ENCODE results near the gene ATP6V1E1.
"Not testable (repeated sequence)": the region's sequence is repeated elsewhere in the genome, so short reads cannot be mapped to it uniquely, and the experiment has no call there.

ATP6V1E1 gene

GRCh38 chr22:17575681-17576080 is 52.9 kb downstream of the ATP6V1E1 start:
- TF ChIP-seq, protein P1, sequence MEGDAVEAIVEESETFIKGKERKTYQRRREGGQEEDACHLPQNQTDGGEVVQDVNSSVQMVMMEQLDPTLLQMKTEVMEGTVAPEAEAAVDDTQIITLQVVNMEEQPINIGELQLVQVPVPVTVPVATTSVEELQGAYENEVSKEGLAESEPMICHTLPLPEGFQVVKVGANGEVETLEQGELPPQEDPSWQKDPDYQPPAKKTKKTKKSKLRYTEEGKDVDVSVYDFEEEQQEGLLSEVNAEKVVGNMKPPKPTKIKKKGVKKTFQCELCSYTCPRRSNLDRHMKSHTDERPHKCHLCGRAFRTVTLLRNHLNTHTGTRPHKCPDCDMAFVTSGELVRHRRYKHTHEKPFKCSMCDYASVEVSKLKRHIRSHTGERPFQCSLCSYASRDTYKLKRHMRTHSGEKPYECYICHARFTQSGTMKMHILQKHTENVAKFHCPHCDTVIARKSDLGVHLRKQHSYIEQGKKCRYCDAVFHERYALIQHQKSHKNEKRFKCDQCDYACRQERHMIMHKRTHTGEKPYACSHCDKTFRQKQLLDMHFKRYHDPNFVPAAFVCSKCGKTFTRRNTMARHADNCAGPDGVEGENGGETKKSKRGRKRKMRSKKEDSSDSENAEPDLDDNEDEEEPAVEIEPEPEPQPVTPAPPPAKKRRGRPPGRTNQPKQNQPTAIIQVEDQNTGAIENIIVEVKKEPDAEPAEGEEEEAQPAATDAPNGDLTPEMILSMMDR (IDR thresholded peaks at IDR 0.05; ENCODE audit: low read depth, low read length, missing control alignments): no peak
- no peak overlapping the region for H3K4me3 ChIP-seq (ENCODE audit: low read depth, low read length)
- DNase-seq (ENCODE audit: low read depth): no peak

- no peak overlapping the region for H3K4me3 ChIP-seq (ENCODE audit: low read depth, low read length)
- TF ChIP-seq, protein P1 (IDR thresholded peaks at IDR 0.05; ENCODE audit: low read depth, low read length, missing control alignments): no peak
- no peak for DNase-seq (ENCODE audit: low read depth)
Observed at GRCh38 chr22:17575151-17575550, 53.4 kb downstream of the ATP6V1E1 start.

GRCh38 chr22:17570851-17571631 is 57.5 kb downstream of the ATP6V1E1 start:
- no peak for DNase-seq (ENCODE audit: low read depth)
- H3K4me3 ChIP-seq (ENCODE audit: low read depth, low read length): no peak overlapping the region
- TF ChIP-seq, protein P1 (IDR thresholded peaks at IDR 0.05; ENCODE audit: low read depth, low read length, missing control alignments): no peak

GRCh38 chr22:17569971-17570511 is 58.5 kb downstream of the ATP6V1E1 start:
- TF ChIP-seq, protein P1 (IDR thresholded peaks at IDR 0.05; ENCODE audit: low read depth, low read length, missing control alignments): no peak
- H3K4me3 ChIP-seq (ENCODE audit: low read depth, low read length): no peak overlapping the region
- no peak for DNase-seq (ENCODE audit: low read depth)

- TF ChIP-seq, protein P1 (IDR thresholded peaks at IDR 0.05; ENCODE audit: low read depth, low read length, missing control alignments): no peak
- no peak for DNase-seq (ENCODE audit: low read depth)
- H3K4me3 ChIP-seq (ENCODE audit: low read depth, low read length): no peak overlapping the region
Observed at GRCh38 chr22:17566776-17567175, 61.8 kb downstream of the ATP6V1E1 start.

DNA sequence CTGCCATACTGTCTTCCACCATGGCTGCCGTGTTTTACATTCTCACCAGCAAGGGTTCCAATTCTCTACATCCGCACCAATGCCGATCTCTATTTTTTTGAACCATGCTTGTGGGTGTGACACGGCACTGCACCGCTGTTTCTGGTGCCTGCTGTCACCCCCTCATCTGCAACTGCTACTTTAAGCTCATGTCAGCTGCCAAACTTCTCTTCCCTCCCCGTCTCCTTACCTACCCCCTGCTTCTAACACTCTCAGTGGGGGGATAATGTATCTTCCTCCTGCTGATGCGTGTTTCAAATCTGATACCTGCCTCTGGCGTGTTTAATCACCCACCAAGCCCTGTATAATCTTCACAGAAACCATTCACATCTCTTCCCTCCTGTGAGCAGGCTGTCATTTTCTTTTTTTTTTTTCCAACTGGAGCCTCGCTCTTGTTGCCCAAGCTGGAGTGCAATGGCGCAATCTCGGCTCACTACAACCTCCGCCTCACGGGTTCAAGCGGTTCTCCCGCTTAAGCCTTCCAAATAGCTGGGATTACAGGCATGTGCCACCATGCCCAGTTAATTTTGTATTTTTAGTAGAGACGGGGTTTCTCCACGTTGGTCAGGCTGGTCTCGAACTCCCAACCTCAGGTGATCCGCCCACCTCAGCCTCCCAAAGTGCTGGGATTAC is 62.4 kb downstream of the ATP6V1E1 start:
- H3K4me3 ChIP-seq (ENCODE audit: low read depth, low read length); DNase-seq (ENCODE audit: low read depth): not testable (repeated sequence)

DNA sequence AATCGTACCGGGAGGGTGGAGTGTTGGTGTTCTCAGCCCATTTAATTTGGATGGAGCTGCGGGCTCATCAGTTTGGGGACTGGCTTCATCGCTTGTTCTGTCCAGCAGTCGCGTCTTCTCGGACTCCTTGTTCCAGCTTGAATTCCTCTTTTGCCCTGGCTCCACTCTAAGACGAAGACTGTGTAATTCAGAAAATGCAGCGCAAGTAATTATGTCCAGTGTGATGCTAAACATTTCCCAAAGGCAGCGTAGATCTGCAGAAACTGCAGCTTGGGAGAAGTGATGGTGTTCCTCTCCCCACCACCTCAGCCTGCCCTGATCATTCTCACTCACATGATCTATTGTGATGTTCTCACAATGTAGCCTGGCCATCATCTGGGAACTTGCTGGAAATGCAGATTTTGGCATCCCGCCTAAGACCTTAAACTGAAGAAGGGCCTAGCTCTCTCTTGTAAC is 64.6 kb downstream of the ATP6V1E1 start:
- no peak overlapping the region for H3K4me3 ChIP-seq (ENCODE audit: low read depth, low read length)
- DNase-seq (ENCODE audit: low read depth): no peak
- TF ChIP-seq, protein P1 (IDR thresholded peaks at IDR 0.05; ENCODE audit: low read depth, low read length, missing control alignments): no peak

Data from GM12864 (cell line).